ENCODE measurements around the gene HRG. TPM values are rescaled to one million over a fixed set of nuclear protein-coding genes. Genes with fewer than 3 reads are reported as not detected.

Gene HRG
- total and polyA plus RNA-seq, 2 of the 4 experiments (the other 2 are of a cell fraction), result not detected

- H4K5ac ChIP-seq (ENCODE audit: low read depth, low read length), result no peak overlapping the region
- in situ Hi-C loops (cut with MboI; ENCODE audit: low sequenced_read_pairs), result no loop called here
- H2BK120ac ChIP-seq (ENCODE audit: low read depth, low read length), result no peak overlapping the region
- H2AFZ ChIP-seq (replicated peaks; ENCODE audit: low read length, poor library complexity), result no peak overlapping the region
- no peak overlapping the region for H3K4me2 ChIP-seq (ENCODE audit: low read depth, low read length)
- CTCF ChIA-PET, result no interaction called here
- H4K20me1 ChIP-seq (ENCODE audit: insufficient read depth, low read length), result no peaks in the 10 kb centered on the region
- no peak overlapping the region for H3K23ac ChIP-seq (ENCODE audit: low read depth, low read length)
- H3K27ac ChIP-seq (ENCODE audit: insufficient read depth, low read length), result no peak overlapping the region
- no CpG with 5 or more reads among the region's 3 CpGs for WGBS, 2 experiments (ENCODE audit: extremely low coverage in 2 of 2, insufficient read length in 1 of 2)
- TF ChIP-seq, protein P1, sequence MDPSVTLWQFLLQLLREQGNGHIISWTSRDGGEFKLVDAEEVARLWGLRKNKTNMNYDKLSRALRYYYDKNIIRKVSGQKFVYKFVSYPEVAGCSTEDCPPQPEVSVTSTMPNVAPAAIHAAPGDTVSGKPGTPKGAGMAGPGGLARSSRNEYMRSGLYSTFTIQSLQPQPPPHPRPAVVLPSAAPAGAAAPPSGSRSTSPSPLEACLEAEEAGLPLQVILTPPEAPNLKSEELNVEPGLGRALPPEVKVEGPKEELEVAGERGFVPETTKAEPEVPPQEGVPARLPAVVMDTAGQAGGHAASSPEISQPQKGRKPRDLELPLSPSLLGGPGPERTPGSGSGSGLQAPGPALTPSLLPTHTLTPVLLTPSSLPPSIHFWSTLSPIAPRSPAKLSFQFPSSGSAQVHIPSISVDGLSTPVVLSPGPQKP (IDR thresholded peaks at IDR 0.05; ENCODE audit: borderline replicate concordance, low read depth, low read length), result no peak
- TF ChIP-seq MXI1 (IDR thresholded peaks at IDR 0.05; ENCODE audit: borderline replicate concordance, low read depth, low read length), result no peak
- TF ChIP-seq RCOR1 (IDR thresholded peaks at IDR 0.05; ENCODE audit: insufficient replicate concordance, low read length), result no peak
- TF ChIP-seq, protein P2, sequence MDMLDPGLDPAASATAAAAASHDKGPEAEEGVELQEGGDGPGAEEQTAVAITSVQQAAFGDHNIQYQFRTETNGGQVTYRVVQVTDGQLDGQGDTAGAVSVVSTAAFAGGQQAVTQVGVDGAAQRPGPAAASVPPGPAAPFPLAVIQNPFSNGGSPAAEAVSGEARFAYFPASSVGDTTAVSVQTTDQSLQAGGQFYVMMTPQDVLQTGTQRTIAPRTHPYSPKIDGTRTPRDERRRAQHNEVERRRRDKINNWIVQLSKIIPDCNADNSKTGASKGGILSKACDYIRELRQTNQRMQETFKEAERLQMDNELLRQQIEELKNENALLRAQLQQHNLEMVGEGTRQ (IDR thresholded peaks at IDR 0.05; ENCODE audit: low read depth, low read length), result no peak
- no peak for TF ChIP-seq CTCF (conservative IDR thresholded peaks at IDR 0.05; ENCODE audit: low read depth, low read length)
- no peak for TF ChIP-seq FOS (IDR thresholded peaks at IDR 0.05; ENCODE audit: low read depth, low read length)
- TF ChIP-seq SMC3 (IDR thresholded peaks at IDR 0.05; ENCODE audit: low read depth, low read length), result no peak
- no peak for TF ChIP-seq MAZ (IDR thresholded peaks at IDR 0.05; ENCODE audit: borderline replicate concordance, low read depth, low read length)
- TF ChIP-seq MAFK (IDR thresholded peaks at IDR 0.05; ENCODE audit: low read depth, low read length), result no peak
- no peak for TF ChIP-seq RFX5 (IDR thresholded peaks at IDR 0.05; ENCODE audit: low read depth, low read length)
- TF ChIP-seq NFE2L2 (IDR thresholded peaks at IDR 0.05; ENCODE audit: low read depth, low read length), result no peak
- no peak for TF ChIP-seq CHD1 (IDR thresholded peaks at IDR 0.05; ENCODE audit: low read depth, low read length)
- TF ChIP-seq CEBPB (IDR thresholded peaks at IDR 0.05; ENCODE audit: low read depth, low read length), result no peak
- DNase-seq (no peak), ATAC-seq (ENCODE audit: low read depth) (no peak)
- H3K9ac ChIP-seq (ENCODE audit: low read depth, low read length), result no peak overlapping the region
- no peak overlapping the region for H2AK5ac ChIP-seq (ENCODE audit: low read depth, low read length)
- H2BK5ac ChIP-seq (ENCODE audit: low read depth, low read length, poor library complexity, severe bottlenecking), result no peak overlapping the region
- no peak overlapping the region for H4K8ac ChIP-seq (ENCODE audit: low read depth in 2 of 2, low read length in 2 of 2)
- H3K4me3 ChIP-seq (ENCODE audit: insufficient read depth, low read depth, low read length), result no peak overlapping the region
- no peak overlapping the region for H2AK9ac ChIP-seq (replicated peaks; ENCODE audit: low read depth, low read length, poor library complexity)
- H3K4ac ChIP-seq (ENCODE audit: low read depth, low read length), result no peak overlapping the region
- H3K56ac ChIP-seq (ENCODE audit: extremely low read depth, insufficient read depth, low read length), result no peak overlapping the region
- H4K91ac ChIP-seq (ENCODE audit: insufficient read depth, low read depth, low read length), result no peak overlapping the region
- peaks cover 8% of the 10 kb centered on the region for H3K27me3 ChIP-seq (ENCODE audit: control insufficient read depth, insufficient read depth, low read length)
- H3K79me1 ChIP-seq (ENCODE audit: low read depth in 1 of 2, low read length in 2 of 2), result no peaks in the 10 kb centered on the region
- H3K18ac ChIP-seq (ENCODE audit: low read depth, low read length), result no peak overlapping the region
- no peak overlapping the region for H2BK20ac ChIP-seq (ENCODE audit: low read depth, low read length)
- dilution Hi-C loops (cut with HindIII; ENCODE audit: low sequenced_read_pairs, unreplicated experiment), result no loop called here
- no peaks in the 10 kb centered on the region for H3K9me1 ChIP-seq (ENCODE audit: insufficient read depth, low read length)
- H3K4me1 ChIP-seq (ENCODE audit: control insufficient read depth, insufficient read depth, low read length), result no peaks in the 10 kb centered on the region
- BruUV-seq (replicated peaks), result no TSS peak
- H3K14ac ChIP-seq (replicated peaks; ENCODE audit: low read depth, low read length), result no peak overlapping the region
- POLR2A ChIA-PET (ENCODE audit: unreplicated experiment), result no interaction called here
- no peak overlapping the region for H2BK15ac ChIP-seq (ENCODE audit: low read depth, low read length)
- no peaks in the 10 kb centered on the region for H3K36me3 ChIP-seq (ENCODE audit: control insufficient read depth, insufficient read depth, low read length)
- no peaks in the 10 kb centered on the region for H3K9me3 ChIP-seq (ENCODE audit: control insufficient read depth, insufficient read depth, low read length)
- intact Hi-C loops (cut with micrococcal nuclease), result no loop called here
These were observed 30.3 kb upstream of the HRG start for GRCh38 chr3:186635532-186635931.
